K562 (cell line): ENCODE results near the gene OSM. TPM values are rescaled to one million over a fixed set of nuclear protein-coding genes. Genes with fewer than 3 reads are reported as not detected.

ENCODE experiments used
- BCLAF1 ChIP-seq, 2 experiments: fragments of 450-650 bp in 1 of 2; IDR thresholded peaks; 2 replicates each; pipeline ENCODE4 v1.6.1; 2011 to 2017; ENCODE audit warnings: low read depth in 2 of 2, antibody characterized with exemption in 1 of 2, borderline replicate concordance in 1 of 2, low read length in 1 of 2, mild to moderate bottlenecking in 1 of 2, mixed read lengths in 1 of 2; ENCODE audit not compliant: control insufficient read depth in 1 of 2
- CTCF ChIP-seq, 3 experiments: IDR thresholded peaks in 2 of 3; conservative IDR thresholded peaks in 1 of 3; 2 replicates each; pipeline ENCODE4 v1.5.1; 2011 to 2012; ENCODE audit warnings: low read length in 3 of 3, mild to moderate bottlenecking in 3 of 3, control low read depth in 2 of 3, improper control_type of control experiment in 1 of 3, inconsistent platforms in 1 of 3, low read depth in 1 of 3, mixed read lengths in 1 of 3, moderate library complexity in 1 of 3; ENCODE audit not compliant: insufficient read depth in 2 of 3
- E2F4 ChIP-seq: sonication (generic); formaldehyde crosslinking; IDR thresholded peaks from 2 replicates; pipeline ENCODE4 v1.8.0; 2022; ENCODE audit warnings: mild to moderate bottlenecking, low read depth, missing genetic modification reagents
- E2F8 ChIP-seq: fragments of 450-650 bp; IDR thresholded peaks from 2 replicates; pipeline ENCODE4 v1.7.1; 2018; ENCODE audit warnings: mild to moderate bottlenecking, low read depth; ENCODE audit not compliant: partially characterized antibody
- ETV1 ChIP-seq: fragments of 450-650 bp; conservative IDR thresholded peaks from 2 replicates; pipeline ENCODE4 v1.6.1; 2016; ENCODE audit warnings: missing genetic modification characterization, control low read depth, low read depth, missing compliant biosample characterization
- HDAC1 ChIP-seq, 2 experiments: fragments of 450-650 bp; IDR thresholded peaks; 2 replicates each; pipeline ENCODE4 v1.6.1; 2016 to 2017; ENCODE audit warnings: inconsistent platforms in 1 of 2, mild to moderate bottlenecking in 1 of 2, moderate library complexity in 1 of 2
- MAZ ChIP-seq, 2 experiments: fragments of 450-650 bp in 1 of 2; sonication (generic) in 1 of 2; formaldehyde crosslinking; IDR thresholded peaks in 1 of 2; conservative IDR thresholded peaks in 1 of 2; 2 replicates each; pipeline versions ENCODE4 v1.4.0 to v1.5.0; 2020; ENCODE audit warnings: mild to moderate bottlenecking in 1 of 2, missing genetic modification reagents in 1 of 2
- NFE2 ChIP-seq: IDR thresholded peaks from 2 replicates; pipeline ENCODE4 v1.6.1; 2014; ENCODE audit warnings: antibody characterized with exemption, low read depth
- PHF20 ChIP-seq: fragments of 450-650 bp; IDR thresholded peaks from 2 replicates; pipeline ENCODE4 v1.6.1; 2018; ENCODE audit not compliant: partially characterized antibody
- ZFPM2 ChIP-seq: fragments of 250-450 bp; sonication (Bioruptor Pico); IDR thresholded peaks from 2 replicates; pipeline ENCODE4 v1.5.1; 2022; ENCODE audit warnings: mild to moderate bottlenecking
- ZNF395 ChIP-seq: fragments of 200-800 bp; sonication (Bioruptor generic); IDR thresholded peaks from 2 replicates; pipeline ENCODE4 v1.6.1; 2017; ENCODE audit warnings: missing genetic modification characterization, missing compliant biosample characterization
- ZNF398 ChIP-seq: fragments of 250-450 bp; sonication (Bioruptor Pico); IDR thresholded peaks from 2 replicates; pipeline ENCODE4 v1.8.0; 2021; ENCODE audit warnings: moderate library complexity, mild to moderate bottlenecking, inconsistent platforms
- polyA plus RNA-seq, 8 experiments: library from polyadenylated mRNA; depleted of rRNA in 4 of 8; stranded (reverse) in 5 of 8; unstranded in 3 of 8; fragments of >200 nt; fragmentation: Nextera tagmentation in 2 of 8; fragmentation: Illumina TruSeq in 1 of 8; extraction: Ambion mirVana in 2 of 8; extraction: Trizol in 1 of 8; gene quantifications; 2 replicates each; pipeline versions ENCODE4 v1.2.1 to v1.2.3, GENCODE V29; 2011 to 2014; ENCODE audit warnings: inconsistent platforms in 1 of 8, missing spikeins in 1 of 8
- total RNA-seq, 7 experiments: library from RNA; depleted of rRNA in 6 of 7; stranded (reverse); fragments of >200 nt in 6 of 7; fragmentation: Illumina TruSeq in 2 of 7; extraction: Trizol in 2 of 7; gene quantifications; 2 replicates each; pipeline versions ENCODE4 v1.2.1 to v1.2.3, GENCODE V29; 2011 to 2021; ENCODE audit warnings: low replicate concordance in 1 of 7

The OSM gene
- total and polyA plus RNA-seq, 9 of the 15 experiments (the other 6 are each of a cell fraction or from before 2014, with no cell fraction given): 0.22 TPM; not detected in 8

- TF ChIP-seq MAZ (CRISPR knock-in tag; conservative IDR thresholded peaks at IDR 0.05 in 1 of 2, IDR thresholded peaks at IDR 0.05 in 1 of 2) (peak in 1 of 2 experiments; percentile 38; a peak in 1 of 4 replicates), ZFPM2 (CRISPR knock-in tag) (no peak), E2F8 (no peak), PHF20 (peak; percentile 63), BCLAF1 (IDR thresholded peaks at IDR 0.05; ENCODE audit: borderline replicate concordance in 1 of 2, control insufficient read depth in 1 of 2, low read depth in 2 of 2, low read length in 1 of 2) (no peak), ETV1 (tag) (no peak), CTCF (IDR thresholded peaks at IDR 0.05 in 2 of 3, conservative IDR thresholded peaks at IDR 0.05 in 1 of 3; ENCODE audit: insufficient read depth in 2 of 3, low read depth in 1 of 3, low read length in 3 of 3) (peak; percentile 68 to 78 (median 70)), HDAC1 (IDR thresholded peaks at IDR 0.05) (peak in 1 of 2 experiments; percentile 72; a peak in 2 of 4 replicates), ZNF398 (CRISPR knock-in tag) (no peak), NFE2 (no peak), ZNF395 (CRISPR knock-in tag) (no peak), E2F4 (CRISPR knock-in tag) (no peak)
Observed at GRCh38 chr22:30287648-30288418, 21.2 kb upstream of the OSM start (continued).
